Measurements from ENCODE around the gene EFHD2. TPM values are rescaled to one million over a fixed set of nuclear protein-coding genes. Genes with fewer than 3 reads are reported as not detected.
A peak's percentile ranks its signal among the peaks of the same experiment; 100 is the strongest.

Gene EFHD2
- total RNA-seq, 1 experiment from 2014 or later: 192 TPM

GRCh38 chr1:15408890-15409387 is 749 bp upstream of the EFHD2 start:
- Histone ChIP-seq H3K9ac (ENCODE audit: low read length) (peak overlapping the region; percentile 95), H3K9me2 (replicated peaks; ENCODE audit: low read length) (no peaks in the 10 kb centered on the region), H3K4me3 (ENCODE audit: low read length) (peak overlapping the region; percentile 100), H3K4me2 (ENCODE audit: low read length) (peak overlapping the region; percentile 87), H3K79me2 (ENCODE audit: low read length) (peaks cover 42% of the 10 kb centered on the region), H3K27ac (ENCODE audit: low read length) (peak overlapping the region; percentile 28), H3K9me3 (ENCODE audit: low read length) (no peaks in the 10 kb centered on the region), H2AFZ (ENCODE audit: low read length) (peak overlapping the region; percentile 70), H4K20me1 (ENCODE audit: low read length) (peaks cover 27% of the 10 kb centered on the region), H3K4me1 (ENCODE audit: insufficient read depth, low read length) (peaks cover 46% of the 10 kb centered on the region), H3K36me3 (ENCODE audit: low read depth, low read length) (peaks cover 6% of the 10 kb centered on the region; the same call in 1 of the 2 replicates), H3F3A (ENCODE audit: low read length, unreplicated experiment) (no peaks in the 10 kb centered on the region), H3K27me3 (ENCODE audit: low read length) (no peaks in the 10 kb centered on the region)
- TF ChIP-seq EZH2 (IDR thresholded peaks at IDR 0.05; ENCODE audit: low read length, unreplicated experiment): no peak
- no peak for TF ChIP-seq CTCF (conservative IDR thresholded peaks at IDR 0.05; ENCODE audit: low read depth, low read length)
- TF ChIP-seq EZH2phosphoT487 (IDR thresholded peaks at IDR 0.05; ENCODE audit: borderline replicate concordance, low read length): no peak
- no peak for DNase-seq
- ChIA-PET CTCF (no interaction called here), POLR2A (ENCODE audit: unreplicated experiment) (no interaction called here)
- BruUV-seq (replicated peaks): TSS peak; percentile 37
- intact Hi-C loops (cut with micrococcal nuclease): loop anchor here (1.0 kb wide), 2 partner anchors 8 to 24 kb away; no protein-coding TSS in a partner anchor
- no peak for ATAC-seq

- peak overlapping the region; percentile 95 for H3K9ac ChIP-seq (ENCODE audit: low read length)
- DNase-seq (no peak), ATAC-seq (no peak)
- H3K27me3 ChIP-seq (ENCODE audit: low read length): no peaks in the 10 kb centered on the region
- intact Hi-C loops (cut with micrococcal nuclease): no loop called here
- TF ChIP-seq CTCF (conservative IDR thresholded peaks at IDR 0.05; ENCODE audit: low read depth, low read length) (no peak), EZH2 (IDR thresholded peaks at IDR 0.05; ENCODE audit: low read length, unreplicated experiment) (no peak), EZH2phosphoT487 (IDR thresholded peaks at IDR 0.05; ENCODE audit: borderline replicate concordance, low read length) (no peak)
- no peaks in the 10 kb centered on the region for H3K9me2 ChIP-seq (replicated peaks; ENCODE audit: low read length)
- ChIA-PET POLR2A (ENCODE audit: unreplicated experiment) (interaction anchor here (0.6 kb wide), 1 partner anchor 232 kb away, joined by 8 read pairs; no protein-coding TSS in a partner anchor), CTCF (no interaction called here)
- peaks cover 56% of the 10 kb centered on the region for H3K79me2 ChIP-seq (ENCODE audit: low read length)
- peak overlapping the region; percentile 100 for H3K4me3 ChIP-seq (ENCODE audit: low read length)
- peak overlapping the region; percentile 70; the same call in 1 of the 2 replicates for H2AFZ ChIP-seq (ENCODE audit: low read length)
- H3K4me2 ChIP-seq (ENCODE audit: low read length): peak overlapping the region; percentile 99
- H4K20me1 ChIP-seq (ENCODE audit: low read length): peaks cover 27% of the 10 kb centered on the region
- H3K36me3 ChIP-seq (ENCODE audit: low read depth, low read length): peaks cover 15% of the 10 kb centered on the region
- no TSS peak for BruUV-seq (replicated peaks)
- H3K27ac ChIP-seq (ENCODE audit: low read length): peak overlapping the region; percentile 50
- H3F3A ChIP-seq (ENCODE audit: low read length, unreplicated experiment): no peaks in the 10 kb centered on the region
- H3K9me3 ChIP-seq (ENCODE audit: low read length): no peaks in the 10 kb centered on the region
- H3K4me1 ChIP-seq (ENCODE audit: insufficient read depth, low read length): peaks cover 49% of the 10 kb centered on the region
These were observed 665 bp downstream of the EFHD2 start for GRCh38 chr1:15410223-15410883.

- no peak overlapping the region for H2AFZ ChIP-seq (ENCODE audit: low read length)
- intact Hi-C loops (cut with micrococcal nuclease): no loop called here
- H3K4me3 ChIP-seq (ENCODE audit: low read length): peak overlapping the region; percentile 100
- H4K20me1 ChIP-seq (ENCODE audit: low read length): peaks cover 27% of the 10 kb centered on the region
- peaks cover 19% of the 10 kb centered on the region for H3K36me3 ChIP-seq (ENCODE audit: low read depth, low read length)
- no peak for DNase-seq
- no TSS peak for BruUV-seq (replicated peaks)
- ChIA-PET CTCF (interaction anchor here (0.6 kb wide), 1 partner anchor 282 kb away, joined by 6 read pairs; no protein-coding TSS in a partner anchor), POLR2A (ENCODE audit: unreplicated experiment) (interaction anchor here (0.6 kb wide), 1 partner anchor 232 kb away, joined by 8 read pairs; no protein-coding TSS in a partner anchor)
- H3K9me3 ChIP-seq (ENCODE audit: low read length): no peaks in the 10 kb centered on the region
- peak overlapping the region; percentile 50 for H3K27ac ChIP-seq (ENCODE audit: low read length)
- no peaks in the 10 kb centered on the region for H3K9me2 ChIP-seq (replicated peaks; ENCODE audit: low read length)
- TF ChIP-seq EZH2phosphoT487 (IDR thresholded peaks at IDR 0.05; ENCODE audit: borderline replicate concordance, low read length) (no peak), EZH2 (IDR thresholded peaks at IDR 0.05; ENCODE audit: low read length, unreplicated experiment) (no peak), CTCF (conservative IDR thresholded peaks at IDR 0.05; ENCODE audit: low read depth, low read length) (no peak)
- H3K79me2 ChIP-seq (ENCODE audit: low read length): peaks cover 60% of the 10 kb centered on the region
- H3K4me2 ChIP-seq (ENCODE audit: low read length): peak overlapping the region; percentile 99
- no peaks in the 10 kb centered on the region for H3F3A ChIP-seq (ENCODE audit: low read length, unreplicated experiment)
- peaks cover 54% of the 10 kb centered on the region for H3K4me1 ChIP-seq (ENCODE audit: insufficient read depth, low read length)
- H3K9ac ChIP-seq (ENCODE audit: low read length): peak overlapping the region; percentile 95
- ATAC-seq: no peak
- H3K27me3 ChIP-seq (ENCODE audit: low read length): no peaks in the 10 kb centered on the region
These were observed 1.2 kb downstream of the EFHD2 start for GRCh38 chr1:15410884-15411245.
